ENCODE results near the gene GALNT7.

Gene GALNT7

DNA sequence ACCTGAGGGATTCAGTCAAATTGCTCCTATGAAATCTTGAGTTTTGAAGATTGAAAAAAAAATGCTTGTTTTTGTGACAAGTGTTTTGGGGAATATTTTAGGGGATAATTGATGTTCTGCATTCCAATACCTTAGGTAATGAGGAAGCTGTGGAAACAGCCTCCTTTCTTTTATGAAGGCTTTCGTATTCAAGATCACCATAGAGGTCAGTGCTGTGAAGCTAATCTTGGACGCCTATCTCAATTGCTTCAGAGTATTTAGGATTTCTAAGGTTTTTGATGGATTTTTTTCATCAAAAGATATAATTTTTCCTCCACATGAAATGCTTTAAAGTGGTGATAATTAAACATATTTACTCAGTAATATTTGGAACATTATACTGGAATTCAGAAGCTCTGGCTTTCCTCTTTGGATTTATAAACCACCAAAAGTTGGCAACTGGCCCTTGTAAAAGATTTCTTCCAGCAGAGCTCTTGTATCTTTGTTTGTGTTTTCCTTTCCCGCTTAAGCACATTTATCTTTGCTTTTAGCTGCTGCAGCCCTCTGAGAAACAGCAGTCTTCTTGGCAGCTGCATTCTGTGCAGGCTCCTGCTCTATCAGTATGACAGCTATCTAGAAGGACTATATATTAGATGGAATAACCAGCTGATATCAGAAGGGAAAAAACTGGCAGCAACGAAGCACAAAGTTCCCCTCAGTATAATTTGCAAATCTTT, 101.9 kb downstream of the GALNT7 start:
- no peak for DNase-seq

GRCh38 chr4:173272314-173272713, 103.7 kb downstream of the GALNT7 start:
- DNase-seq, result no peak

DNA sequence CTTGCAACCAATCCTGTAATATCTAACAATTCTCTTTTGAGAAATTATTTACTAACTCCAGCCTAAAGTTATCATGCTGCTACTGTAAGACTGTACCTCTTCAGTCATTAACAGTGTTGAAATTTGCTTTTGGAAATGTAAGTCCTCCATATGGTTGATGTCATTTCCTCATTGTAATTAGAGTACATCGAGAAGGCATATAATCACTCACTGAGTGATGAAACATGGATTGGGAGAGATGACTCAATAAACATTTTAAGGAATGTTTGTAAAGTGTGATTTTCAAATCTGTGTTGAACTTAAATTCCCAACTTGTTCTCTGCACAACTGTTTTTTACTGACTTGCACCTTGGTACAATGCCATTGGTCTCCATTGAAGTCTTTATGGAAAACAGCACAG, 104.4 kb downstream of the GALNT7 start:
- DNase-seq, result no peak

GRCh38 chr4:173273941-173274340, 105.3 kb downstream of the GALNT7 start:
- no peak for DNase-seq

GRCh38 chr4:173274744-173275143, 106.1 kb downstream of the GALNT7 start:
- no peak for DNase-seq

DNA sequence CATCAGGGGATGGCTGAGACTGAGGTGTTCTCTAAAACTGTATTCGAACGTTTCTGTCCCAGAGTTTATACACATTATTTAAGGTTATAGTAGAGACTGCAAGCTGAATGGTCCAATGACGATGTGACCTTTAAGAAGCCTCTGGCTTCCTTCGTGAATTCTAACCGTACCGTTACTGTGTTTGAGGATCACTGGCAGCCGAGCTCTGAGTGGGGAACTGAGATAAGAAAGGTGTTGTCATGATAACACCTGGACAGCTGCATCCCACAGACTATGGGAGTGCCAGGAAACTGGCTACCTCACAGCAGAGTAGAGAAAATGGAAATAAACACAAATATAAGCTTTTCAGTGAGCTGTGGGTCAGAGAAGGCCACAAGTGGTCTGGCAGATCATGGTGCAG, 106.5 kb downstream of the GALNT7 start:
- no peak for DNase-seq

GRCh38 chr4:173277340-173277739, 108.7 kb downstream of the GALNT7 start:
- no peak for DNase-seq

GRCh38 chr4:173280998-173281397, 112.4 kb downstream of the GALNT7 start:
- peak; percentile 7 for DNase-seq

DNA sequence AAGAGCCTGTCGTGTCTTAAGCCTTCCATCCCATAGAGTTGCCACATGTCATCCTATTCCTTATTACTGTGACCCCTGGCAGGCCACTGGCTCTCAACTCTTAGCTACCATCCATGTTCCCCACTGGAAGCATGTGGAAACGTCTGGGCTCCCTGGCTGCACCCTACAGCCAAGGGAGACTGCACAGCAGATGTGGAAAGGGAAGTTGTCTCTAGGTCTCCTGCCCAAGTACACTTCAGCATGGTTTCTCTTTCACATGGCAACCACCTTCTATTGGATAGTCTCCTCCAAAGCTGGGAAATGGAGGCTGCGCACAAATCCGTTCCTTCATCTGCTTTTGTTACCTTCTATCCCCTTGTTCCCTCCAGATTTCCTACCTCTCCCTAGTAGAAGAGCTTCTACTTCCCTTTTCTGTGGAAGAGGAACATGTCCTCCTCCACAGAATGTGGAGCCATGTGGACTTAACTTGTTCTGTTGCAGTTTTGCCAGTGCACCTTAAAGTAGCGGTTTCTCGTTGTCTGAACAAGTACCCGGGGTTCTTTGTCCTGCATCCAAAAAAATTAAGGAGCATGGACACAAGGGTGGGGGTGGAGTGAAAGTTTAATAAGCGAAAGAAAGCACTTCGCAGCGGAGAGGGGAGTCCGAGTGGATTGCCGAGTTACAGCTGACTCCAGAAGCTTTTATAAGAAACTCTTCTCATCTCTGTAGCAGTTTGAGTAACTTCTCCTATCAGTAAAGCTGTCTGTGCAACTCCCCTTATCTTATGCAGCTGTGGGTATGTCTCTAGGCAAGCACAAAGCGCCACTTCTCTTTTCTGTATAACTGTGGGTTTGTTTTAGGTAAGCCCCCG, 113.0 kb downstream of the GALNT7 start:
- no peak for DNase-seq

GRCh38 chr4:173282256-173282562, 113.6 kb downstream of the GALNT7 start:
- DNase-seq, result no peak

- DNase-seq, result no peak
Measured at GRCh38 chr4:173282626-173283025, 114.0 kb downstream of the GALNT7 start.

DNA sequence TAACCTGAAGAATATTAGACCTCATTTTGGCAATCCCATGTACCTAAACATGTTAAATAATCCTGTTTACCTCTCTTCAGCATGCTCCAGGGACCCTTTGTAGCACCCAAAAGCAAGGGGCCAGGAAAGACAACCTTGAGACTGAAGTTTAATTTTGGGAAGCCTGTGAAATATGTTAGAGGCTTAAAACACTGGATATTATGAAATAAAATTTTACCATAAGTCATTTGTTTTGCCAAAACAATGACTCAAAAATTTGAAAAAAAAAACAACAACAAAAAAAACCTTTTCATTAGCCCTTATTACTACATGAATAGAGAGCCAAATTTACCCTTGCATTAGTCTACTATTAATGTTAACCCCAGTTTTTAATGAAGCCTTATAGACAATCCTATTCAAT, 115.9 kb downstream of the GALNT7 start:
- no peak for DNase-seq

- no peak for DNase-seq
Measured at GRCh38 chr4:173287486-173287885, 118.9 kb downstream of the GALNT7 start.

DNA sequence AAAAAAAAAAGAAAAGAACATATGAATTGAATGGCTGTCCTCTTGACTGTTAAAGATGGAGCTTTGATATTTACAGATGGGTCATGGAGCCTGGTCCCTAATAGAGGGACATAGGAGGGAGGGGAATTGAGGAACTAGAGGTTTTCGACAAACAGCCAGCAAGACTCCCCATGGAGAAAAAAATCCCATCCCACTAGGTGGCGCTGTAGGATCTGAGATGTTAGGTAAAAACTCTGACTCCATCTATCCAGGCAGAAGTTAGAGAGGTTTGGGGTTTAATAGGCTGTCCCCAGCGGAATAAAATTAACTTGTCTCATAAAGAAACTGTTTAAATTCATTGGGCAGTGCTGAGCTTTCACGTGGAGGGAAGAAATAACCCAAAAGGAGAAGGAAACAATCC, 119.7 kb downstream of the GALNT7 start:
- peak; percentile 52 for DNase-seq

DNA sequence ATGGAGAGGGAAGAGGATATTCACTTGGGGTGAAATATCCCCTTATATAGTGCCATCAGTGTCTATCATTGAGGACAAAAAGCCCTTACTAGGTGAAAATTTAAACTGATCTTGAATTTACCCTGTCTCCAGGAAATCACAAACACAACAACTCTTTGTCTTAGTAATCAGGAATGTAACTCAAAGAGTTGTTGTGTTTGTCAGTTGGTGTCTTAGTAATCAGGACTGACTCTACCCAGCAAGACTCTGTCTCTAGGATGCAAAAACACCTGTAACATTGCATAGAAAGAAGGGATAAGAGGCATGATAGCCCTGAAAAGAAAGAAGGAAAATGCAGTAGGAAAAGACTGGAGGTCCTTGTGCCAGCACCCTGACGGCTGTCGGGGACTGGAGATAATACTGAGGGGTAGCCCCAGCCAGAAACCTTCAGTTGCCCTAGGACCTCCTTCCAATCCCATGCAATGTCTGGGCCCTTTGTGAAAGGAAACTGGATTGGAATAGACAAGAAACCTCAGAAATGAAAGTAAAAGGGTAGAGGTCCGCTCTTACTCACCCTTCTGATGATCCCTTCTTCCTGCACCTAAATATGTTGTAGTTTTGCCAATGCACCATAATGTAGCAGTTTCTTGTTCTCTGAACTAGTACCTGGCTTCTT, 120.2 kb downstream of the GALNT7 start:
- no peak for DNase-seq

DNA sequence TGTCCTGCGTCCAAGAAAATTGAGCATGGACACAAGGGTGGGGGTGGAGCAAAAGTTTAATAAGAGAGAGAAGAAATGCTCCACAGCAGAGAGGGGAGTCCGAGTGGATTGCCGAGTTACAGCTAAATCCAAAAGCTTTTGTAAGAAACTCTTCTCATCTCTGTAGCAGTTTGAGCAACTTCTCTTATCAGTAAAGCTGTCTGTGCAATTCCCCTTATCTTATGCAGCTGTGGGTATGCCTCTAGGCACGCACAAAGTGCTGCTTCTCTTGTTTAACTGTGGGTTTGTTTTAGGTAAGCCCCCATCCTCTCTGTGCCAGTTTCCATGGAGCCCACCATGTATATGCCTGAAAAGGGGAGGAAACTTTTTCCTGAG, 120.7 kb downstream of the GALNT7 start:
- no peak for DNase-seq

DNA sequence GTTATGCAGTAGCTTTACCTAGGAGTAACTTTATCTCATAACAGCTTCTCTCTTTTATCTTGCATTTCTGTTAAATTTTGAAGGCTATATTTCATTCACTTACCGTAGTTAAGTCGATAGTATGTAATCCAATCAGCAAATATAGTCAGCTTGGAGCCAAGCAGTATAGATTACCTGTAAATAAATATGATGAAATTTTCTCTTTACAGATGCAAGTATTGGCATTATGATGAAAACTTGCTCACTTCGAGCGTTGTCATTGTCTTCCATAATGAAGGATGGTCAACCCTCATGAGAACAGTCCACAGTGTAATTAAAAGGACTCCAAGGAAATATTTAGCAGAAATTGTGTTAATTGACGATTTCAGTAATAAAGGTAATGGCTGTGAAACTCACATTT, 123.3 kb downstream of the GALNT7 start:
- DNase-seq, result no peak

GRCh38 chr4:173293663-173294062, 125.1 kb downstream of the GALNT7 start:
- no peak for DNase-seq

- DNase-seq, result no peak
Measured at GRCh38 chr4:173294444-173294843, 125.8 kb downstream of the GALNT7 start.

- DNase-seq, result peak; percentile 51
Measured at GRCh38 chr4:173301518-173302201, 133.0 kb downstream of the GALNT7 start.

GRCh38 chr4:173307778-173308177, 139.2 kb downstream of the GALNT7 start:
- DNase-seq, result no peak

- DNase-seq, result no peak
Measured at GRCh38 chr4:173311368-173311767, 142.8 kb downstream of the GALNT7 start.

- DNase-seq, result no peak
Measured at GRCh38 chr4:173314715-173315114, 146.1 kb downstream of the GALNT7 start.

GRCh38 chr4:173316060-173316459, 147.4 kb downstream of the GALNT7 start:
- no peak for DNase-seq

All from NCI-H69 (cell line).